ENCODE data around the gene SFSWAP.
"Not testable (repeated sequence)": the region's sequence is repeated elsewhere in the genome, so short reads cannot be mapped to it uniquely, and the experiment has no call there.

The SFSWAP gene

DNA sequence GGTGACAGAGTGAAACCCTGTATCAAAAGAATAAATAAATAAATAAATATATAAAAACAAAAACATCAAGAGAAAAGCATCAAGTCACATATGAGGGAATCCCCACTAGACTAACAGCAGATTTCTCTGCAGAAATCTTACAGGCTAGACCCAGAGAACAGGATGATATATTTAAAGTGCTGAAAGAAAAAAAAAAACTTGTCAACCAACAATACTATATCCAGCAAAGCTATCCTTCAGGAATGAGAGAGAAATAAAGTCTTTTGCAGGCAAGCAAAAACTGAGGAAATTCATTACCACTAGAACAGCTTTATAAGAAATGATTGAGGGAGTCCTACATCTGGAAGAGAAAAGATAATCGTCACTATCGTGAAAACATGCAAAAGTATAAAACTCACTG lies 6.4 kb upstream of the SFSWAP start:
- DNase-seq = no peak

DNA sequence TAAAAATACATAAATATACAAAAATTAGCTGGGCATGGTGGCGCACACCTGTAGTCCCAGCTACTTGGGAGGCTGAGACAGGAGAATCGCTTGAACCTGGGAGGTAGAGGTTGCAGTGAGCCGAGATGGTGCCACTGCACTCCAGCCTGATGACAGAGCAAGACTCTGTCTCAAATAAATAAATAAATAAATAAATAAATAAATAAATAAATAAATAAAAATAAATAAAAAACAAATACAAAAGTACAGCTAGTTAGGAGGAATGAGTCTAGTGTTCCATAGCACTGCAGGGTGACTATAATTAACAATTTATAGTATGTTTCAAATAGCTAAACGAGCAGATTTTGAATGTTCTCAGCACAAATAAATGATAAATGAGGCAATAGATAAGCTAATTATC lies 4.2 kb upstream of the SFSWAP start:
- DNase-seq = not testable (repeated sequence)

DNA sequence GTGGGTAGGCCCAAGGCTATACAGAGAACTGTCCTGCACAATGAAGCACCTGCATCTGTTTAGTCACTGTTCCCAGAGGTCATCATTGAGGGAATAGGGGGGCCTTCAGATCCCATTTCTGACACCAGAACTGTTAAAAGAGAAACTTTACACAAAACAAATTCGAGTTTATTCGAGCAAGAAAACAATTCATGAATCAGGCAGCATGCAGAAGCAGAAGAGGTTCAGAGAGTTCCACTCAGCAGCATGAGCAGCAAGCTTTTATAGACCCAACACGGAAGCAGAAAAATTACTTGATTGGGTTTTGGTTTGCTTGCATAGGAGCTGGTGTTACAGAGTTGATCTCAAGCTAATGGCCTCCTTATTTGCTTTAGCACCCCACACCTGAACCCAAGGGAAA lies 1.7 kb upstream of the SFSWAP start:
- DNase-seq = no peak

DNA sequence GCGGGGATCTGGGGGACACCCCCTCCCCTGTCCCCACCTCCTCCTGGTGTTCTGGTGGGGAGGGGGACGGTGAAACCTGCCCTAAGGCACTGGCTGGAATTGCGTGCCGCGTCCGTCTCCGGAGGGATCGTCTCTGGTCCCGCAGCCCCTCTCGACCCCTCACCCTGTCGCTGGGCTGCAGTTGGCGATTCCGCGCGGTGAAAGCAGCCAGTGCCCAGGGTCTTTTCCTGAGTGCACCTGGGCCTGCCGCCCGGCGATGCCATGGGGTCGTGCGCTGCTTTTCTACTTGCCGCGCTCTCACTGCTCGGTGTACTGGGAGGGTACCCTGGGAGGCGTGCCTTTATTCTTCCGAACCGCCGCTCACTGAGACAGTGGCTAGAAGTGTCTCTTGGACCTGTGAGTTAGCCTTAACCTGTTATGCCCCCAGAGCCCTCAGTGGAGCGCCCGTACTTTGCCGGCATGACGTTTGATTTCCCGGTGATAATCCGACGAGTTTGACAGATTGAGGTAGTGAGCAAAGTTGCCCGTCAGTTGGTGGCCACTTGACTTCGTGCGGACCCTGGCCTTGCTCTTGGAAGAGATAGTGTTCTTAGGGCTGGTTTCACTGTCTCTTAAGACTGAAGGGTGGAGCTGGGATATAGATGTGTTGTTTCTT lies 788 bp downstream of the SFSWAP start:
- DNase-seq = no peak

DNA sequence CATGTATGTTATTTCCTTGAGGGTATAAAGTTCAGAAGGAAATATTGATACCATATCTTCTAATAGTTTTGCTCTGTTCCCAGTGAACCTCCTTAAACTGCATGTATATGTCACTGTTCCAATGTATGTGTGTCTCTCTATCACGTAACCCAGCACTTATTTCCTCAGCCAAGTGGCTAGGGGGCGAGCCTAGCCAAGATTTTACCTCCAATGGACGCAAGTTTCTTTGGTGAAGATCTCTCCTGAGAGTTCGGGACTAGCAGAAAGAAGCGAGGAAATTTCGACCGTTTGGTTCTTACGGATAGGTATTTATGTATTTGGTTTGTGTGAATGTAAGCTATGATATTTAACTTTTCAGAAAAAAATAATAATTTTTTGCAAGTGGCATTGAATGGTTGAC lies 2.5 kb downstream of the SFSWAP start:
- DNase-seq = no peak

DNA sequence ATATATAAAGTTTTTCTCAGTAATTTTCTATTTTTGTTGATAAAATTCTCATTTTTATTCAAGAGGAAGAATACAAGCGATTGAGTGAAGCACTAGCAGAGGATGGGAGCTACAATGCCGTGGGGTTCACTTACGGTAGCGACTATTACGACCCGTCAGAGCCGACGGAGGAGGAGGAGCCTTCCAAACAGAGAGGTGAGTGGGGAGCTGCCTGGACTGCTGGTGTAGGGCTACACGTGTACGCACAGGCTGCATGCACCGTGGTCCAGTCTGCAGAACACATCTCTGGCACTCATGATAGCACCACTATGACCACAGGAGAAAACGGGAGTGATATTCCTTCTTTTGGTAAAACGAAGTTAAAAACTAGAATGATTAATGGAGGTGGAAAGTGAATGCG lies 3.9 kb downstream of the SFSWAP start:
- no peak for DNase-seq

DNA sequence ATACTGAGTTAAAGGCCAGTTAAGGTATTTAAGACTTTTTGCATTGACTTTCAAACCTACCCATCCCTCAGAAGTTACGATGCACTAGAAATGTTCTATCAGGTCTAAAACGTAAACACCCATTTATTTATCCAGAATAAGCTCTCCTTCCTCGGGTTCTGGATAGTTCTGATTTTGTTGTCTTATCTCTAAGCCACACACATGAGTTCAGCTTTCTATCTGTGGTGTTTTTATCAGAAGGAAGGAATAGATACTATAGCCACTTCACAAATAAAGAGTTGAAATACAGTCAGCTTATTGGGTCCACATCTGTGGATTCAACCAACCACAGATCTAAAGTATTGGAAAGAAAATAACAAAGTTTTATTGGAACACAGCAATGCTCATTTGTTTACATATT lies 5.4 kb downstream of the SFSWAP start:
- DNase-seq = no peak

DNA sequence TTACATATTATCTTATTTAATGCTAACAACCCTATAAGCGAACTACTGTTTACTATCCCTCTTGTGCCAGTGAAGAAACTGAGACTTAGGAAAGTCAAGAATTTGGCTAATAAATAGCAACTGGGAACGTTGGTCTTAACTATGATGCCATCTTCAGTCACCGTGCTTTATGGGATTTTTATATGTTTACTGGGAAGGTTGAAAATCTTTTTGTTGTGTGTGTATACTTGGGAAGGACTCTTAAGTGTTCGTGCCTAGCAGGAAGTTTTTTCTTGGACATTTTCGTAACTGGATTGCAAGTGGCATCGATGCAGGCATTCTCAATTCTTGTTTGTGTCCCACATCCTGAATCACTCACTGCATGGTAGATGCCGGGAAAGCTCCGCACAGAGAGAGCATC lies 9.4 kb downstream of the SFSWAP start:
- no peak for DNase-seq

DNA sequence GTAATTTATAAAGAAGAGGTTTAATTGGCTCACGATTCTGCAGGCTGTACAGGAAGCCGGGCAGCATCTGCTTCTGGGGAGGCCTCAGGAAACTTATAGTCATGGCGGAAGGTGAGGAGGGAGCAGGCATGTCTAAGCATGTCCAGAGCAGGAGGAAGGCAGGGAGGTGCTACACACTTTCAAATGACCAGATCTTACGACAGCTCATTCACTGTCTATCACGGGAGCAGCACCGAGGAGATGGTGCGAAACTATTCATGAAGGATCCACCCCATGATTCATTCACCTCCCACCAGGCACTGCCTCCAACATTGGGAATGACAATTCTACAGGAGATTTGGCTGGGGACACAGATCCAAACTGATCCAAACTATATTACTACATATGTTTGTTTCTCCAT lies 10.0 kb downstream of the SFSWAP start:
- no peak for DNase-seq

DNA sequence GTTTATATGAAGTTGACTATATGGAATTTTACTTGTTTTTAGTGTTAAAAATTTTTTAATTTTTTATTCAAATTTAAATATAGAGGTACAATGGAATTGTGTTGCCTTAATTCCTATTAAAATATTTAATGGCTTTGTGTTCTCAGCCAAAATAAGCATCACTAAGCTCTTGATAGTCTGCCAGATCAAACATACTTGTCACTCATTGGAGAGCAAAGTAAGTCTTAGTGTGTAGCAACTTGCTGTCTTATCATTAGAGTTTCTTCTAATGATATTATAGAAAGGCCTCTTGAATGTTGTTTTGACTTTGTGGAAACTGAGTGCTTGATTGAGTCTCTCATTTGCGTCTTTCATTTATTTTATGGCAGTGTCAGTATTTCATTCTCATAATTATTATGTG lies 10.7 kb downstream of the SFSWAP start:
- no peak for DNase-seq

DNA sequence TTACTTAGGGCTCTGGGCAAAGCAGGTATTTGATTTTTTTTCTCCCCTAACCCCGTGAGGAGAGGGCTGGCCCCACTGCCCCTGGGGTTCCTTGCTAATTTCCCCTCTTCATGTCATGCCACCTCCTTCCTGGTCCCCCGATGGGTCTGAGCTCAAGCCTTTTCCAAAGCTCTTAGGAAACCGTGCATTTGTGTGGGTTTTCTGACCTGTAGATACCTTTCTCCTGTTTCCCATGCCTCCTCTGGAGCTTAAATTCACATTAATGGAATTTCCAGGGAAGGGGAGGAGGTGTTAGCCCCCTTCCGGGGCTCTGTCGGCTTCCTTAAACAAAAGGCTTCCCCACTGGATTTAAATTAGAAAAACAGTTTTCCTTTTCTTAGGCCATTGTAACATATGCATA lies 12.6 kb downstream of the SFSWAP start:
- no peak for DNase-seq

DNA sequence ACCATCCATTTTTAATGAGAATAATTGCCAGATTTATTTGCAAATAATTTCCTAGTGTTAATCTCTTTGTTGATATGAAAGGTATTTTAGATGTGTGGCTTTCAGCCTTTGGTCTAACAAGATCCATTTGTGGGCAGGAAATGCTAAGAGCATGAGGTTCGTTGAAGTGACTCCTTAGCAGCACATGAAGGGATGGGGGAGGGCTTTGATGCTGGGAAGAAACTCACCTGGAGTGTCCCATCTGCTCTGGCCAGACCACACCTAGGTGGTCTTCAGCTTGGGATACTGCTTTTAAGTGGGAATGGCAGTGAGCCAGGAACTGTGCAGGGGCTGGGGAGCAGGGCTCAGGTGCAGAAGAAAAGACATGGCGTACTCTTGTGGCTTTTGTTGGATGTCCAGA lies 13.6 kb downstream of the SFSWAP start:
- DNase-seq = no peak

DNA sequence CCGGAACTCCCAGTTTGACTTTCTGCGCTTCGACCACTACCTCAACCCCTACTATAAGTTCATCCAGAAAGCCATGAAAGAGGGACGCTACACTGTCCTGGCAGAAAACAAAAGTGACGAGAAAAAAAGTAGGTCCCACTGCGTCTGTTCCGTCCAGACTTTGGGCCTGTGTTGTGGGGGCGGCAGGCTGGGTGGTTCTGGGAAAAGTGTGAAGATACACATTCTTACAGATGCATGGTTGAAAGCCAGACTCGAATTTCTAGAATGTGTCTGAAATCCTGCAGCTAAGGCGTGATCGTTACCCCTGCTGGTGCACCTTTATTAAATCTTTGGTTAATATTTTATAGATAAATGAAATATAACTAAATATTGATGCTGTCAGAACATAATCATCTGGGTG lies 14.6 kb downstream of the SFSWAP start:
- DNase-seq = no peak

DNA sequence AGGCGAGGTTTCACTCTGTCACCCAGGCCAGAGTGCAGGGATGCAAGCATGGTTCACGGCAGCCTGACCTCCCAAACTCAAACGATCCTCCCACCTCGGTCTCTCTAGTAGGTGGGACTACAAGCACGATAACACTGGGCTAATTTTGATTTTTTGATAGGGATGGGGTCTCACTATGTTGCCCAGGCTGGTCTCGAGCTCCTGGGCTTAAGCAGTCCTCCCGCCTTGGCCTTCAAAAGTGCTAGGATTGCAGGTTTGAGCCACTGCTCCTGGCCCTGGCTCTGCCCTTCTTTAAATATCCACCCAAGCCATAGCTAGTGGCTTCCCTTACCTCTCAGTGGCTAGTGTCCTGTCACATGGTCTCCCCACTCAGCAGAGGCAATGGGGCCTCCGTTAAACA lies 17.8 kb downstream of the SFSWAP start:
- no peak for DNase-seq

DNA sequence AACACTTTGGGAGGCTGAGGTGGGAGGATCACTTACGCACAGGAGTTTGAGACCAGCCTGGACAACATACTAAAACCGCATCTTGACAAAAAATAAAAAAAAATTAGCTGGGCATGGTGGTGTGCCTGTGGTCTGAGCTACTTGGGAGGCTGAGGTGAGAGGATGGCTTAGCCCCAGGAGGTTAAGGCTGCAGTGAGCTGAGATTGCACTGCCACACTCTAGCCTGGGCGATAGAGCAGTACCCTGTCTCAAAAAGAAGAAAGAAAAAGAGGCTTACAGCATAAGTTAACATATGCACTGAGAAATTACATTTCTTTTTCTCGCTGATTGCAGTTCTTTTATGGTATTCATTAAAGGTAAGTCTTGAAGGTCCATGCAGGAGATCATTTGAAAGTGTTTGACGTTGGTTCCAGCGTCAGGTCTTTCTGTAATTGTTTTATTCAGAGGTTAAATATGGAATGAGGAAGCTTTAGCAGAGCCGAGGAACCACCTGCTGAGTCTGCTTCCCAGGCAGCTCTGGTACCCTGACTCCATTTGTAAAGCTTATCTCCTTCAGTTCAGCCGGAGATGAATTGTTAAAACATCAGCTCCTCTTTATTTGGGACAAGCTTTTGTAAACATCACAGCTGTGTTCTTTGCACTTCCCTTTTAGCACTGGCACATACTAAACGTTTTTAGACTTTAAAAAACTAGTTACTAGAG lies 18.5 kb downstream of the SFSWAP start:
- DNase-seq = no peak

DNA sequence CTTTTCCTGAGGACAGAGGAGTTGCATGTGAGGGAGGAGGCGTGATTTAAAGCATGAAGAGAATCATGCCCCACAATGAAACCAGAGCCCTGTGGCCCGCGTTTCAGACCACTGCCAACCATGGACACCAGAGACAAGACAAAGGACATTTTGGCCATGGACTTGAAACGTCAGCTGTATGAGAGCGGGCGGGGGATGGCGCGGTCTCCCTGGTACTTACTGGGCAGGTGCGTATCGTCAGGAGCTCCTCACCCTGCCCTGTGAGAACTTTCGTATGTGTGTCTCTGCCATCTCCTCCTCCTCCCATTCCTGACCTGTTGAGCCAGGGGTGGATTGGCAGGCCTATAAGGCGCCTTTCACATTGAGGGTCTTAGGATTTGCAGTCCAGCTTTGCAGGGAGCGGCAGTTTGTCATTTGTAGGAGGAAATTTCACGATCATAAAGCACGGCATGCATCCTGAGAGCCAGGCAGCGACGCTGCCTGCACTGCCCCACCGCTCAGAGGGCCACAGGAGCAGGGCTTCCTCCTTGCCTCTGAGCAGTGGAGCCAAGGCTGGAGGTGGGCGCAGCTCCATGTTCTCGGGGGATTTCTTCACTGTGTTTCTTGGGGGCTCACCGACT lies 22.2 kb downstream of the SFSWAP start:
- no peak for DNase-seq

DNA sequence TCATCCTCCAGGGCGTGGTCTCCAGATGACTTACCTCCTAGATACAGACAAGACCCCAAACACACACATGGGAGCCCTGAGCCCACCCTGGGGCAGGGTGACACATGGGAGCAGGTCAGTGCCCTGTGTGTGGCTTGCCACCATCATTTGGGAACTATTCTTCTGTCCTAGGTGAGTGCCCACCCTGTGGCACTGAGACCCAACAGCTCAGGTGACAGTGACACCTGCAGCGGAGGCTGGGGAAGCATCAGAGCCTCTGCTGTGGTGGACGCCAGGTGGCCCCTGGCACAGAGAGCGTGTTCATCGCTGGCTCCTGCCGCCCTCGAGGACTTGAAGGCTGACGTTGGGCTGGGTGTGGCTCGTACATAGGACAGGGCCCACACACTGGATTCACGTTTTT lies 23.0 kb downstream of the SFSWAP start:
- no peak for DNase-seq

DNA sequence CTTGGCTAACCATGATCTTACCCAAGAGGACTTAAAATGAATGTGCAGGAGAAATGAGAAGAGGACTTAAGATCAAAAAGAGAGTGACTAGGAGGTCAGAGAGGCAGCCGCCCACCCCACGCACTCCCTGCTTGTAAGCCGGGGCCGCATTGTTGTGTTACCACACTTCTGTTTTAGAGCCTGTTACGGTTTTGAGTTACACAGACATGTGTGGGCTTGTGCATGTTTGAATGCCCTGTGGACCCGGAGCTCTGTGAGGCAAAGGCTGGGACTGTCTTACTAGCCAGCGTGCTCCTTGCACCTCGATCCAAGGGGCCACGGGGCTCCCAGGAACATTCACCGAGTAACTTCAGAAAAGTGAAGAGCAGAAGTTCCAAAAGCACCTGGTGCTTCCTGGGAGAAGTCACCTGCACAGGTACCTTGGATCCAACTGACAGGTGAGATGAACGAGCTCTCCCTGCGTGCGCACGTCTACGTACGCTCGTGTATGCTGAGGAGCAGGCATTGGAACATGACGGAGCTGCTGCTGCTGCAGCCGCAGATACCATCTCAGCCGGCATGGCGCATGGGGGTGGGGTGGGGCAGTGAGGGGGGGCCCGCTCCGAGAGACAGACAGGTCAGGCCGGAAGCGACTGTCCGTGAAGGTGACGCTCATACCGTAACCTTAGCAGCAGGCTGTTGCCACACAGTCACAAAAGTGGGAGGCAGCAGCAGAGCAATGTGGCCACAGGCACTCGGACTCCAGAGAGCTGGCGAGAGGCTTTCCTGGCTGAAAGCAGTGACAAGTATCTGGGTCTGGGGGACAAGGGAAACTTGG lies 23.7 kb downstream of the SFSWAP start:
- DNase-seq = no peak

DNA sequence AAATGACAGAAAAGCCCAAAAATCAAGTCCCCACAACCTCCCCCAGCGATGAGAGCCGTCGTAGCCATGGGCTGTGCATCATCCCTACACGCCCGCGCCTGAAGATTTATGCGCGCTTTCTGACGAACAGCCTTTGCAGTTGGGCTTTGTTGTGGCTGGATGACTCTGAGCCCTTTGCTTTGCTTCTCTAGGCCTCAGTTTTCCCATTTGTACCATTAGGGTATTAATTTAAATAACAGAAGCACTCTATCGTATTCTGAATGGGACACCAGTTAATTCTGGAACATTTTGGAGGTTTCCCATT lies 24.2 kb downstream of the SFSWAP start:
- DNase-seq = no peak

DNA sequence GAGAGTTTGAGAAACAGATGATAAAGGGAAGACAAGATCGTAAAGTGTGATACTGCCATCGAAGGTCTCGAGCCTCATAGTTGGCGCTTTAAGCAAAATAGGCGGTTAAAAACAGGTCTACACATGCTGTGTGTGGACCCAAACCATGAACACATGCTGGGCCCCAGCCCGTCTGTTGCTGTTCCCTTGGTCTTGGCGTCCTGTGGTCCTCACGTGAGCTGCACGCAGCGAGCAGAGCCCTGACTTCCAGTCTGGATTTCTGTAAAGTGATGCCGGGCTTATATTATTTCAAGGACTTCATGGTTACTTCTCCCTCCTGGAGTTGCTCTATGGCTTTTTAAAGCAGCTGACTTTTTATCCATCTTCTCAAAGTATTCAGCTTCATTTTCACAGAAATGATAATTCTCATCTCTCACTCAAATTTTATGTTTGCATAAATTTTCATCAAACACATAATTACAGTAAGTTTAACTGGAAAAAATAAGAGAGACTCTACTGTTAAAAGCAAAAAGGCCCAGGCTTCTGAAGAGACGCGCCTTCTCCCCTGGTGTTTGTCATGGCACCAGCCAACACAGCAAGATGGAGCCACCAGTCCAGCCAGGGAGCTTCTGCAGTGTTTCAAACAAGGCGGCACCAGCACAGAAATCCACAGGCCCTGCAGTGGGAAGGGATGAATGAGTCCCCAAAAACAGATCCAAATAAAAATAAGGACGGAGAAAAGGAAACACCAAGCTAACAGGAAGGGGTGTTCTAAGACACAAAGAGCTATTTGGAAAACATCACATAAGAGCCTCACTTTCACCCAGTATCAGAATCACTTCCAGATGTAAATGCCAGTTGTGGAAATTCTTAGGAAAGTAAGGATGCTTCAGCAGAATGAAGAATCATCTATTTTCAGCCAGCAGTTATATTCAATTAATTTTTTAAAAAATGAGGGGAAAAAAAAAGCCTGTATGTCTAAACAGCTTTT lies 24.9 kb downstream of the SFSWAP start:
- no peak for DNase-seq

DNA sequence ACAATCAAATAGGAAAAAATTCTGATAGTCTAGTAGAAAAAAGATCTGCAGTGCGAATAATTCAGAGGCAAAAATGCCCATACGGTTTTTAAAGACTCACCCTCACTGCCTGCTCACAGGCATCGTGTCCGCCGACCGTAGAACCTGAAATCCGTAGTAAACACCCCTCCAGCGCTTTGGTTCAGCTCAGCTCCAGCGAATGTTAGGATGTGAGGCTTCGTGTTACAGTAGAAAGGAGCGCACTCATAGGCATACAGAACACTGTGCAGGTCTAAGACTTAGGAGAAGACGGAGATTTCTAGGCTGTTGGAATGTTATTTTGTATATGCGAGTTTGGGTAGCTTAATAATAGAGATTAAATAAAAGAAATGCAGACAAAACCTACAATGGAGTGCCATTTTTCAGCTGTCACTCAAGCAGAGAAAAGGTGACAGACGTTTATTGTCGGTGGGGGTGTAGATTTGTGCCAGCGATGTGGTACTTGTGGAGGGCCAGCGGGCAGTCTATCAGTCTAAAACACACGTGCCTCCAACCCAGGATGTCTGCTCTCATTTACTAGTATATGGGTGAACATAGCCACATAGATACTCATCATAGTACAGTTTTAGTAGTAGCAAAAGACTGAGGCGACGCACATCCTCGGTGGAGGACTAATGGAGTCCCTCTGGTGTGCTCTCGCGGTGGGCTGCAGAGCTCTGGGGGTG lies 25.7 kb downstream of the SFSWAP start:
- no peak for DNase-seq
